COR-L47 (cell line): ENCODE measurements around the gene SPAG9.

Experiments used
- DNase-seq: peaks from one replicate; lab custom pipeline; 2025; lab: John Stamatoyannopoulos, UW

Gene SPAG9

DNA sequence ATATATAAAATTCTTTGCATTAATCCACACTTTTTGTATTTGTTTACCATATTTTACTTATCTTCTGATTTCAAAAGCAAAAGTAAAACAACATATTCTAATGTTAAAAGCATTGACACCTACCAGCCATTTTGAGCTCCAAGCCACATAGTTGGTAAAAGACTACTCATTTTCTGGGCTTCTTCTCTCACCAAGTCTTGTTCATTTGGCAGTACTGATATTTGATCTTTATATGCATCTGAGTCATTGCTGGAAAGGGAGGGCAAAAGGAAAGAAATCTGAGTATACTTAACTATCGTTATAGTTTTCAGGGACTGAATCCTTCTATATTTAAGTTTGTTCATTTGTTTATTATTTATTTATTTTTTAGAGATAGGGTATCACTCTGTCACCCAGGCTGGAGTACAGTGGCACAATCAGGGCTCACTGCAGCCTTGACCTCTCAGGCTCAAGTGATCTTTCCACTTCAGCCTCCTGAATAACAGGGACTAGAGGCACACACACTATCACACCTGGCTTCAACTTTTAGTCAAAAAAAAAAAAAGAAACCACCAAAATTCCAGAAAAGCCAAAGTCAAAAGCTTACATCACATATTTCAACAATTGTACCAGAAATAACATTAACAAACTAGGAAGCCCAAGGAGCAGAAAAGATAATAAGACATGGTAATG lies 133.5 kb downstream of the SPAG9 start:
- DNase-seq = no peak

DNA sequence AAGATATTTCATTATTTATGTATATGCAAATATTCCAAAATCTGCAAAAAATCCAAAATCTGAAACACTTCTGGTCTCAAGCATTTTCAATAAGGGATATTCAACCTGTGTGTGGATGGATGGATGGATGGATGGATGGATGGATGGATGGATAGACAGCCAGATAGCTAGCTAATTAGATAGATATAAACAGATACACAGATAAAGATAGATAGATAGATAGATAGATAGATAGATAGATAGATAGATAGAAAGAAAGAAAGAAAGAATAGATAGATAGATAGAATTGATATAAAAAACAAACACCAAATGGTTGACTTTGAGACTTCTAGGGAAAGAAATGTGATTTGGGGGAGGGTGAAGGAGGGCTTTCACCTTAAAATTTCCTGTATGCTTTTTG lies 139.4 kb downstream of the SPAG9 start:
- no peak for DNase-seq

DNA sequence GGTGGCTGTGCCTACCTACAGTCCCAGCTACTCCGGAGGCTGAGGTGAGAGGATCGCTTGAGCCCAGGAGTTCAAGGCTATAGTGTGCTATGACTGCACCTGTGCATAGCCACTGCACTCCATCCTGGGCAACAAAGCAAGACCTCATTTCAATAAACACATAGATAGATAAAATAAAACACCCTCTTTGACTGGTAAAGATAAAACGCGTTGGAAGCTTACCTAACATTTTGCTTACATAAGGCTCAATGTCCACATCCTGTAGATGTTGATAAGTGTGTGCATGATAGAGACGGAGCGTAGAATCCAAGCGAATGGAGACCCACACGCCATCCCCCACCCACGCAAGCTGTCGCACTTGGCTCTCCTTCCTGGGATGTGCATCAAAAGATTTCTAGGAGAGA lies 141.1 kb downstream of the SPAG9 start:
- DNase-seq = no peak

DNA sequence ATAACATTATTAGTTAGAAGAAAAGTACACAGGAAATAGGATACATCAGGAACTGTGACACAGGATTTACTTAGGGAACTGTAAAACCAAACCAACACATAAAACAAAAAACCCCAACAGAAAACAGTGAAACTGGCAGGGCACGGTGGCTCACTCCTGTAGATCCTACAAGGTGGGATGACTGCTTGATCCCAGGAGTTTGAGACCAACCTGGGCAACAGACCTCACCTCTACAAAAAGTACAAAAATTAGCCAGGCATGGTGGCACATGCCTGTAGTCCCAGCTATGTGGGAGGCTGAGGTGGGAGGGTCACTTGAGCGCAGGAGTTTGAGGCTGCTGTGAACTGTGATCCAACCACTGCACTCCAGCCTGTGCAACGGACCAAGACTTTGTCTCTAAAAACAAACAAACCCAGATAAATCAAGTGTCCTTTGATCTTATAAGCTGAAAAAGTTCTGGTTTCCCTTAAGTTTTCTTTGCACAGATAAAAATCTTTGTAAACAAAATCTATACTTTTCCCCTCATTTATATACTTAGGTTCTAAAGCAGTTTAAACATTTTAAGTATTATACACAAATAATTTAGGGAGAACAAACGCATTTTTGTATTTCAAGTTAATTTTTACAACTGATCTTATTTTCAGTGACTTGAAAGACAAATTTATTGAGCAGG lies 143.0 kb downstream of the SPAG9 start:
- DNase-seq = no peak

DNA sequence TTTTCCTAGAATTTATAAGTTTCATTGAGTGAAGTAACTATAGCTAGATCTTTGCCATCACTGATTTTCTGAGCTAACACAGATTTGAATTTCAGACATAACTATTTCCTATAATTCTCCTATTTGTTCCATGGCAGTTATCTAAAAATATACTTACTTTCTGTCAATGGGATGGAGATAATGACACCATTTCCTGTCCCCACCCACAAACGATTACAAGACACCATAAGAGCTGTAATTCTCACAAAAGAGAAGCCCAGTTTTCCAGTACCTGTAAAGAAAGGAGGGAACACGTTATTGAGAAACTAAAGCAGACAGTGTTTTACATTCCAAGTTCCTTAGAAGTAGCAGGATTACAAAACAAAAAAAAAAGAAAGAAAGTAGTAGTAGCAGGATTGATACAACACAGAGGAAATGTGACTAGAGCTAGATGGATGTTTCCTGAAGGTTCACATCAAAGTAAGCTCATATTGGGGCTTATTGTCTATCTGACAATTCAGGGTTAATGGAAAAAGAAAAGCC lies 143.7 kb downstream of the SPAG9 start:
- DNase-seq = no peak

DNA sequence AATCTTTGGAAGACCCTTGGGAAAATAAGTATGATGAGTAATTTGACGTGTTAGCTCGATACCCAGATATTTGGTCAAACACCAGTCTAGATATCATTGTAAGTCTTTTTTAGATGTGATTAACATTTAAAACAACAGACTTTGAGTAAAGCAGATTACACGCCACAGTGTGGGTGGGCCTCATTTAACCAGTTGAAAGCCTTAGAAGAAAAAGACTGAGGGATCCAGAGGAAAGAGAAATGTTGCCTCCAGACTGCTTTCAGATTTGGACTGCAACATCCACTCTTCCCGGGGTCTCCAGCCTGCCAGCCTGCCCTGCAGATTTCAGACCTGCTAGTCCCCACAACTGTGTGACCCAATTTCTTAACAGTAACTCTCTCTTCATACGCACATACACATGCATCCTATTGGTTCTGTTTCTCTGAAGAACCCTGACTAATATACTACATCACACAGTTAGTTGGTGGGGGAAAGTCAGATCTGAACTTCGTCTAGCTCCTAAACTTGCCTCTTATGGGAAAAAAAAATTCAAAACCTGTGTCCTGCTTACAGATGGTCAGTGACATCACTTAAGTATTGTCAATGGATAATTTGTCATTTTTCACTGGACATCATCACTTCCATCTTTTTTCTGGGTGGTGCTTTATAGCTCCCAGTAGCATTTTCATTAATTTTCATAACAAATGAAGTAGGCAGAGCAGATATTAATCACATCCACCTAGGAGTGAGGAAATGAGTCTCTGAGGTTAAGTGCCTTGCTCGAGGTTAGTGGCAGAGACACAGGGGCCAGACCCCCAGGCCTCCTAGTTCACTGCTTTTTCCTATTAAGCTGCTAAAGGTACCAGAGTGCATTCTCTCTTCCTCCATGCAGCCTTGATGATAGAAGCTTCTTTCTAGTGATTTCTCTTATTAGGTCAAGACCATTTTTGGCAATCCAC lies 146.8 kb downstream of the SPAG9 start:
- DNase-seq = no peak

DNA sequence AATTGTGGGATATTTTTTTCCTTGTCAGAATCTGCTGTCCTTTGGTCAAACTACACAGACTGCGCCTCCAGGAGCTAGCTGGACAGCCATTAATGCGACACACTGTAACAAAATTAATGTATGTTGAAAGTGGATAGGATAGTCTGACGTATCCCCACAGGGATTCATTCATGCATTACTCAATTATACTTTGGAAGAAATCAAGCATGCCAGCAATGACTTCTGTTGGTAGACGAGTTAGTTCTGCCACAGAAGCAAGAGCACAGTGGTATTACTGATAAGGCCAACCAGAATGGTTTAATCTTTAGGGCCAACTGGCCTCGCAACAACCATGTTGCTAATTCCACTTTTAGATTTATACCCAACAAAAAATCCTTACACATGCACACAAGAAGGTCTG lies 148.1 kb downstream of the SPAG9 start:
- DNase-seq = no peak

DNA sequence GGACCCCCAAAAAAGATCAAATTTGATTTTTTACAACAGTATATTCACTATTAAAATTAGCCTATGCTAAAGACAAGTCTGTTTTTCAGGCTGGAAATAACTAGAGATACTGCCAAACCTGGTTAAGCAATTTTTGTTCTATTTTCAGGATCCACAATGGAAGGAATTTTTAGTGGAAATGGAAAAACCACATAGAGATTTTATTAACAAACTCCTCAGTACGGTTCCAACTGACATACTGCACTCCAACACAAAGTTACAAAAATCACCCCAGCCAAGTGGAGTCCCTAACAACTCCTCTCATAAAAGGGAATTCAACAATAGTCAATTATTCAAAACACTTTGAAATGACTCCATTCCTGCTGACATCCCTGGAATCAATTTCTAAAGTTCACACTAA lies 152.9 kb downstream of the SPAG9 start:
- no peak for DNase-seq

DNA sequence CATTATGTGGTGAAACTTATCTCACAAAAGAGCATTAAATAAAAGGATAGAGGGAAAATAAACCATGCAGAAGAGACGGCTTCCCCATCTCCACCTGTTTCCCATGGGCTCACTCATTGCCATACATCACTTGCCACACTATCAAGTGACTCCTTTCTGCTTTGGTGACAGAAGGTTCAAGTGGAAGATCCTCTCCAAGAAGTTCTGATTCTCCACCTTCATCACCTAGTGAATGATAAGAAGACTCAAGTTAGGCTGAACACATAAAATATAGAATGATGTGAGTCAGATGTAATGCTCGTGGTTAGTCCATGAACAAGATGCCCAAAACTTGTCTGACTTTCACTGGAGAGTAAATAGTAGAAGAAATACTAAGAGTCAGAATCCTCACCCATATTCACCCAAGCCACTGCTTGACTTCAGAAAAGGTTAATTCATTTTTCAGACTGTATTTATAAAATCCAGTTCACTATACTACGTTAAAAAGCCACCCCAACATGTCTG lies 154.5 kb downstream of the SPAG9 start:
- no peak for DNase-seq

DNA sequence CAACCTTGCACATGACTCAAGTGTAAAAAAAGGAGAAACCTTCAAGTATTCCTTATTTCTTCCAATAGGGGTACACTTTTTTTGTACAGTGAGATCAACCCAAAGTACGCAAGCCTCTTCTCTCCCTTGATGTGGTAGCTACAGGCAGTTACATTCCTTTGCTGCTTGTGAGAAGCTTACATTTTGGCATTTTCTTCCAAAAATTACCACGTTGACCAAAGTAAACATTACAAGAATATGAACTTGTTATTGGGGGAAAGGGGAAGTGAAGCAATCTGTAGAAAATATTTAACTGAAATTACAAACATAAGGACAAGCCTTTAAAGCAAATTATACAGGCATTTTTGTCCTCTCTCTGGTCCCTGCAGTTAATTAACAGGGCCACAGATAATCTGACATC lies 157.5 kb downstream of the SPAG9 start:
- DNase-seq = no peak

DNA sequence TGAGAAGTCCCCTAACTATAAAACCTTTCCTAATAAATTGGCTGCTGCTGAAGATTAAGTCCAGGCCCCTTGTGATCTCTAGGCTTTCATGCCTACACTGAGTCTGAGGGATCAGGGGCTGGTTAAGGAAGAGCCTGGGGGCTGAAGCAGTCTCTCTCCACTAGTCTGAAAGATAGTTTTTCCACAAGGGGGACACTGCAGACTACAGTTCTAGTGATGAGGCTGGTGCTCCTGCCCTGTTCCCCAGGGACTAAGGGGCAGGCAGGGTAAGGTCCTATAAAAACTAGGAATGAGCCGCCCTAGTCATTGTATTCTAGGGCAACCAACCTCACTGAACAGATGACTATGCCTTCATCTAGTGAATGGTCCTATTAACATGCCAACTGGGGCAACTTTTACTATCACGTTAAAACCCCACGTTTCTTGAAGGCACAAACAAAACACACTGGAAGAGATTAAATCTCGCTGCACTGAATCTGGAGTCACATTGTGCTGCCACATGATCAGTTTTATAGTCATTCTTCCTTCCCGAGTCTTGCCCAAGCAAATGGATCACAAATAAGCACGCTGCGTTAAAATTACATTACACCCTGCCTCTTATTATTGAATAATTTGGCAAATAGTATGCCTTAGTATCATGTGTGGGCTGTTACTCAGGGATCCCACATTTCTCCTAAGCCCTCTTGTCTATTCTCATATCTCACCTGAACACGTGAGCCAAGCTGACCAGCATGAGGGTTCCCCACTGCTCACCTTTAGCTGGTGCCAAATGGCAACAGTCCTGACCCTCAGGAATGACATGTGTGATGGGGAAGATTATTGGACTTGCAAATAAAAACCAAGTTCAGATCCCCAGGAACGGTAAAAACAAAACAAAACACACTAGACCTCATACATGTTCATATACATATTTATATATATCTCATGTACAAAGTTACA lies 159.1 kb downstream of the SPAG9 start:
- DNase-seq = no peak

DNA sequence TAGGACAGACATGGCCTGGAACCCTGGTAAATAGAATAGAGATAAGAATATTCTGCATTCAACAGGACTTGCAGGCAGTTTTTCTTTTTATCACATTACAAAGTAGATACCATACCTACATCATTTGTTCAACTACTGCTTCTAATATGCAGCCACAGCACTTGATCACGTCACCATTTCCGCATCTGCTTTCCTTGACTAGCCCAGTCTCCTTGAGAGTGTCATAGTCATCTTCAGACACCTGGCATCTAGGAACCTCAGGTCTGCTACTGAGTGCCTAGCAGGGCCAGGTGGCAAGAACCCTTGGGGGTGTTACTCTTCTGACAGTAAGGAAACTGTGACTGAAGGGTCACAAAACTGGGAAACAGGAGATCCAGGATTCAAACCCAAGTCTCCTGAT lies 161.3 kb downstream of the SPAG9 start:
- no peak for DNase-seq

DNA sequence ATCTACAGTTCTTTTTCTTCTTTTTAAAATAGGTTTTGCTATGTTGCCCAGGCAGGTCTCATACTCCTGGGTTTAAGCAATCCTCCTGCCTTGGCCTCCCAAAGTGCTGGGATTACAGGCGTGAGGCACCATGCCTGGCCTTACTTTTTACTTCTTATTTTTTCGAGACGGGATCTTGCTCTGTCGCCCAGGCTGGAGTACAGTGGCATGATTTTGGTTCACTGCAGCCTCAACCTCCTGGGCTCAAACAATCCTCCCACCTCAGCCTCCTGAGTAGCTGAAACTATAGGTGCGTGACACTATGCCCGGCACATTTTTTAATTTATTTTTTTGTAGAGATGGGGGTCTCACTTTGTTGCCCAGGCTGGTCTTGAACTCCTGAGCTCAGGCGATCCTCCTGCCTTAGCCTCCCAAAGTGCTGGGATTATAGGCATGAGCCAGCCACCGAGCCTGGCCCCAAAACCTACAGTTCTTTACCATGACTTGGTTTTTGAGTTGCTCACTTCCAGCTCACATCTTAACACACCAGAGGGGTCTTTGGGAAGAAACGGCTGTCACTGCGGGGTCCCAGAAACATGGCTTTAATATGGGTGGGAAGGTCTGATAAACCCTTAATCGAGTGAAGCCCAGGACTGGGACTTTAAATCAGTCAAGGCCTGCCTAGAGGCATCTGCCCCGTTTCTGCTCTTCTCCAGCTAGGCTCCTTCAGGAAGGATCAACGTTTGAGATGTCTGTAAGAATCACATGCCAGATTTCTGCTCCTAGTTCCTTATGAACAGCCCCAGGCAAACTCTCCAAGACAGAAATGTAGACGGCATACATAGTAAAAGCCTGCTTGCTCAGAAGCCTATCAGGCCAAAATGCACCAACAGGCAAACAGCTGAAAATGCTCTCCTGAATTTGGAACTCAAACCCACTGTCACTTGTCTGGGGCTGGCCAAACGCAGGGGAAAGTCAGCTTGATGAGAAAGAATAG lies 162.8 kb downstream of the SPAG9 start:
- no peak for DNase-seq

DNA sequence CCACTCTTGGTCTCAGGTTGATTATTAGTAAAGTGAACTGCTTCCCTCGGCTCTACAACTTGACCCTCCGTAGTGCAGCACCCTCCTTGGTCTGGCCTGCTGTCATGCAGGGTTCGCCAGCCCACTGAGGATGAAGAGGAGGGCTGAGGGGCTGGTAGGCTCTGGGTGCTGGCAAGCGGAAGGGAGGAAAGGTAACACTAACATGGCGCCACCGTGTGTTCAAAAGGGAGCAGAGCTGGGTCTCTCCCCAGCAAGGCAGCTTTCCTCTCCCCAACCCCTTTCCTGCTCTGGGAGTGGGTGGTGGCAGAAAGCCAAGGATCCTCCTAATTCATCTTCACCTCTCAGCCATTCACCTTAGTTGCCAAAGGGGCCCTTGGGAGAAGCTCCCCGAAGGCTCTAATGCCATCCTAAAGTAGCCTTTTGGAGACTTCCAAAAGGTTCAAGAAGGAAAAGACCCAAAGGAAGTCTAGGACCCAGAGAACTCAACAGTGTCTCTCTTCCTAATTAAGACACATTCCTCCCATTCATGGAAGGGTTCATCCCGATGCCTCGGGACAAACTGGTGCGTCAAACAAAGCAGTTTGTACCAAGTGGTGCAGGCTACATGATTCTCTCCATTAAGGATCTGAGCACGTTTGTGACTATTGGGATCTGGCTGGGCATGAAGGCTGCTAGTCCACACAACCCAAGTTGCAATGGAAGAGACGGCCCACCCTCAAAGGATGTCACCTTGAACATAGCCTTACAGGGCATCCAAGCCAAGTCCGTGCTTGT lies 163.7 kb downstream of the SPAG9 start:
- DNase-seq = peak; percentile 73

DNA sequence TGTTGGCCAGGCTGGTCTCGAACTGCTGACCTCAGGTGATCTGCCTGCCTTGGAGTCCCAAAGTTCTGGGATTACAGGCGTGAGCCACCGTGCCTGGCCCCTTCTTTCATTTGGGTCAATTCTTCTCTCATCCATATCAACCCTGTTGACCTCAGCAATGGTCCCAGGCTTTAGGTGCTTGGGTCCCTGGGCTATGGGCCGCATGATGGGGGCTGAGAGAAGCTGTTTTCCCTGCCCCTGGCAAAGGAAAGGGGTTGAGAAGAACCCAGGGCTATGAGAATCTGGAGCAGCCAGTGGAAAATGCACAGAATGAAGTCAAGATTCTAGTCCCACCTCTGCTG lies 164.3 kb downstream of the SPAG9 start:
- no peak for DNase-seq

DNA sequence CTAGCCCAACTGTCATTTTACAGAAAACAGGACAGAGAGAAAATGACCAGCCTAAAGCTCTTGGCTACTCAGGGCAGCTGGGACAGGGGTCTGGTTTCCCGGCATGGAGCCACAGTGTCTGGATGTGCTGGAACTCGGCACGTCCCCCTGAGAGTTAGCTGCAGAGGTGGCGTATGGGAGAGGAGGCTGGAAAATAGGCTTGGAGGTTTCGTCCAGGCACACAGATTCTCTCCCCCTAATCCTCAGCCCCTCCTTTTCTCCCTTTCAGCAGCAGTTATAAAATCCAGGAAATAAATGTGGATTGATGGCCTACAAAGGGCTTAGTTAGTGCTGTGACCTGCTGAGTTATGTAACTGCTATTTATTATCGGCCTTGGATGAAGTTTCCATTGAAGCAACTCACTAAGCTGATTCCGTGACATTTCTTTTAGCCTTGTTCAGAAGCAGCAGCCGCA lies 165.0 kb downstream of the SPAG9 start:
- DNase-seq = no peak

DNA sequence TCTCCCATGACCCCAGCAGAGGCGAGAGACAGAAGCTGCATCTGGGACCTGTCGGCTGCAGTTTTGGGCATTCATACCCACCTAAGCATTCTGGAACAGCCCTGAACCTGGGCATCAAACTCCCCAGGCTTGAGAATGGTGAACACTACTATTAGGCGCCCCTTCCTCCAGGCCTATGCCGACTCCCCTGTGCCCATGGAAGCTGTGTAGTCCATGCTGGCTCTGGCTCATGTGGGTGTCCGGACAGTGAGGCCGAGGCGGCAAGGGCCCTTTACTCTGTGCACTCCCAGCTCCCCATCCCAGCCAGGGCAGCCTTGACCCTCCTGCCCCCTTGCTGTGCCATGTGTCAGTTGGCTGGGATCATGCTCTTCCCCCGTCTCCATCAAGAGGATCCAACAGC lies 165.5 kb downstream of the SPAG9 start:
- no peak for DNase-seq

DNA sequence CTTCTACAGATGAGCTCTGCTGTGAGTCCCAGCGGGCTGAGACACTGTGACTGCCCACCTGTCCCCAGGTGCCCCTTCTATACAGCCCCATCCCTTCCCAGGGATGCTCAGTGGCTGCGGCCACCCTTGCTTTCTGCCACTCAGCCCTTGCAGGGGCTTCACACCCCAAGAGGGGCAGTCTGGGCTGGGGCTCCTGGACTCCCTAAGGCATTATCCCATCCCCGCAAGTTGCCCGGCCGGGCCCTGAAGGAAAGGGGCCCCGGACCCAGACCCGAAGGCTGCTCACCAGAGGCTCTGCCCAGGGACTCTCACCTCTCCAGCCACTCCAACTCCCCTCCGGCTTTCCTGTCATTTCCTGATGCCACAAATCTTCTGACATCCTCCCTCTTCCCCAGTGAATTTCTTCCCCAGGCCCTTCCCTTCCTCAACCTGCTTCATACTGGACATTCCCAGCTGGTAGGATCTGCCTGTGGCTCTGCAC lies 166.0 kb downstream of the SPAG9 start:
- DNase-seq = no peak
